IMR-90 (cell line): ENCODE measurements around the gene TOM1. TPM values are rescaled to one million over a fixed set of nuclear protein-coding genes. Genes with fewer than 3 reads are reported as not detected.

ENCODE experiments used
- BHLHE40 ChIP-seq: fragments of 150-350 bp; IDR thresholded peaks from 2 replicates; pipeline ENCODE4 v1.6.1; 2016; ENCODE audit warnings: mild to moderate bottlenecking, low read depth, low read length
- CEBPB ChIP-seq: IDR thresholded peaks from 2 replicates; pipeline ENCODE4 v1.6.1; 2012; ENCODE audit warnings: low read depth, low read length, improper control_type of control experiment
- FOS ChIP-seq: fragments of 150-350 bp; IDR thresholded peaks from 2 replicates; pipeline ENCODE4 v1.6.1; 2016; ENCODE audit warnings: low read depth, low read length
- MAZ ChIP-seq: IDR thresholded peaks from 2 replicates; pipeline ENCODE4 v1.6.1; 2012; ENCODE audit warnings: low read depth, mild to moderate bottlenecking, low read length, improper control_type of control experiment, moderate library complexity, borderline replicate concordance
- NFE2L2 ChIP-seq: fragments of 150-350 bp; IDR thresholded peaks from 2 replicates; pipeline ENCODE4 v1.6.1; 2016; ENCODE audit warnings: low read depth, mild to moderate bottlenecking, low read length
- POLR2A ChIP-seq: IDR thresholded peaks from 2 replicates; pipeline ENCODE4 v1.6.1; 2012; ENCODE audit warnings: mild to moderate bottlenecking, low read depth, low read length
- RFX5 ChIP-seq: IDR thresholded peaks from 2 replicates; pipeline ENCODE4 v1.8.0; 2012; ENCODE audit warnings: low read depth, mild to moderate bottlenecking, low read length, moderate library complexity
- SMC3 ChIP-seq: fragments of 150-350 bp; IDR thresholded peaks from 2 replicates; pipeline ENCODE4 v1.6.1; 2016; ENCODE audit warnings: low read depth, mild to moderate bottlenecking, antibody characterized with exemption, low read length, moderate library complexity
- polyA plus RNA-seq, 3 experiments: library from polyadenylated mRNA; depleted of rRNA; stranded (reverse); fragments of >200 nt; gene quantifications; 2 replicates each; pipeline ENCODE4 v1.2.3, GENCODE V29; 2012; ENCODE audit warnings: low replicate concordance in 1 of 3
- total RNA-seq: library from RNA; depleted of rRNA; stranded (reverse); fragments of >200 nt; gene quantifications from 2 replicates; pipeline ENCODE4 v1.2.3, GENCODE V29; 2012
- TF ChIP-seq, protein P1 (sequence below): fragments of 150-350 bp; IDR thresholded peaks from 2 replicates; pipeline ENCODE4 v1.6.1; 2017; ENCODE audit warnings: mild to moderate bottlenecking, antibody characterized with exemption, low read length, low read depth

Gene TOM1
- total and polyA plus RNA-seq, 2 of the 4 experiments (the other 2 are of a cell fraction): 38.0 to 46.4 TPM

DNA sequence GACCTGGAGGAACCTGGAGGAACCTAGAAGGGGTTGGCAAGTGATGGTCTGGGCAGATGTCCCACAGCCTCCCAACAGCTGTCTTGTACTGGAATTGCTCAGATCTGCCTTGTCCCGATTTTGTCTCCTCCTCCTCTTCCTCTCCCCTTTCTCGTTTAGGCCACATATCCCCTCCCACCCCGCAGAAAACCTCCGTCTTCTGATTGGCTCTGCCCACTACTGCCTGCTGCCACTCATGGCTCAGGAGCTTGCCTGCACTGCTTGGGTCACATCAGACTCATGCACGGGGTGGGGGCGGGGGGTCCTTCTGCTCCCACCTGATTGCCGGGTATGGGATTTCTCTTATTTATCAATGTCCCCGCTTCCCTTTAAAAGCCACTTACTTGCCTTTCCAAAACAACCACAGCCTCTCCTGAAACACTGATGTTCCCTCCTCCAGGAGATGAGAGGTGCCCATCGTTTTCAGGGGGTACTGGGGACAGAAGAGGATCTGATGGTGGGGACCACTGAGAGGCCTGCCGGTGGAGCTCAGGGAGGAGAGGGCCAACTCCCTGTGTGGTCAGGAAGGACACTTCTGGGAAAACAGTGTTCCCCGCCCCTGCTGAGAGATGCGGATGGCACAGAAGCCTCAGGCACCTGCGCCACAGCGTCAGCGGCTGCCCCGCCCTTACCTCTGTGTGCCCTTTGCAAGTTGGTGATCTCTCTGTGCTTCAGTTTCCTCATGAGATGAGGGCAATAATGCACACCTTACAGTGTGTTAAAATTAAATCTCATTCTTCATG, 14.7 kb downstream of the TOM1 start (continued):
- TF ChIP-seq, protein P1, sequence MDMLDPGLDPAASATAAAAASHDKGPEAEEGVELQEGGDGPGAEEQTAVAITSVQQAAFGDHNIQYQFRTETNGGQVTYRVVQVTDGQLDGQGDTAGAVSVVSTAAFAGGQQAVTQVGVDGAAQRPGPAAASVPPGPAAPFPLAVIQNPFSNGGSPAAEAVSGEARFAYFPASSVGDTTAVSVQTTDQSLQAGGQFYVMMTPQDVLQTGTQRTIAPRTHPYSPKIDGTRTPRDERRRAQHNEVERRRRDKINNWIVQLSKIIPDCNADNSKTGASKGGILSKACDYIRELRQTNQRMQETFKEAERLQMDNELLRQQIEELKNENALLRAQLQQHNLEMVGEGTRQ: no peak
- TF ChIP-seq FOS: no peak
- no peak for TF ChIP-seq RFX5
- TF ChIP-seq NFE2L2: no peak
- TF ChIP-seq SMC3: no peak
- no peak for TF ChIP-seq CEBPB
- no peak for TF ChIP-seq BHLHE40
- no peak for TF ChIP-seq POLR2A
- no peak for TF ChIP-seq MAZ
